ENCODE data around the gene CACNG4.

DNA sequence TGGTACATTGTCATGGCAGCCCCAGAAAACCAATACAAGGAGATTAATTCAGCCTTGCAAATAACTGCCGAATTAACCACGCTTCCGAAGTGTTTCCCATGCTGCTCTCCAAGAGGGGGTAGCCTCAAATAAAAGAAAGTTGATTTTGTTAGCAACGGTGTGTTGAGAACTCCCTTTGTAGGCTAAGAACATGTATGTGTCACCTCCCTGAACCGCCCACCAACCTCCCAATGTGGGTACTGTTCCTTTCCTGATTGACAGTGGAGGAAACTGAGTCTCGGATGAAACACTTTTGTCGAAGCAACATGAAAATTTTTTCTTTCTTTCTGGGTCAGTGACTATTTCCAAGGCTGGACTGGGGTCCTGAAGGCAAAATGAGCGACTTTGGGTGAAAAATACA lies 25.1 kb downstream of the CACNG4 start:
- TF ChIP-seq SP1 (IDR thresholded peaks at IDR 0.05) (no peak), ELF4 (IDR thresholded peaks at IDR 0.05) (no peak), SUZ12 (IDR thresholded peaks at IDR 0.05) (no peak), TARDBP (IDR thresholded peaks at IDR 0.05) (no peak), ARNT (IDR thresholded peaks at IDR 0.05) (no peak), FOXM1 (IDR thresholded peaks at IDR 0.05; ENCODE audit: borderline replicate concordance) (no peak), ZNF384 (IDR thresholded peaks at IDR 0.05) (no peak), LEF1 (IDR thresholded peaks at IDR 0.05; ENCODE audit: borderline replicate concordance) (no peak), HDGF (IDR thresholded peaks at IDR 0.05; ENCODE audit: borderline replicate concordance) (no peak), FOXA1 (IDR thresholded peaks at IDR 0.05) (no peak), CTBP1 (IDR thresholded peaks at IDR 0.05; ENCODE audit: borderline replicate concordance) (no peak)
- TF ChIP-seq, protein P1, sequence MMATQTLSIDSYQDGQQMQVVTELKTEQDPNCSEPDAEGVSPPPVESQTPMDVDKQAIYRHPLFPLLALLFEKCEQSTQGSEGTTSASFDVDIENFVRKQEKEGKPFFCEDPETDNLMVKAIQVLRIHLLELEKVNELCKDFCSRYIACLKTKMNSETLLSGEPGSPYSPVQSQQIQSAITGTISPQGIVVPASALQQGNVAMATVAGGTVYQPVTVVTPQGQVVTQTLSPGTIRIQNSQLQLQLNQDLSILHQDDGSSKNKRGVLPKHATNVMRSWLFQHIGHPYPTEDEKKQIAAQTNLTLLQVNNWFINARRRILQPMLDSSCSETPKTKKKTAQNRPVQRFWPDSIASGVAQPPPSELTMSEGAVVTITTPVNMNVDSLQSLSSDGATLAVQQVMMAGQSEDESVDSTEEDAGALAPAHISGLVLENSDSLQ (IDR thresholded peaks at IDR 0.05): no peak
